ENCODE data around the gene ICOSLG.
"Not testable (repeated sequence)": the region's sequence is repeated elsewhere in the genome, so short reads cannot be mapped to it uniquely, and the experiment has no call there.

DNA sequence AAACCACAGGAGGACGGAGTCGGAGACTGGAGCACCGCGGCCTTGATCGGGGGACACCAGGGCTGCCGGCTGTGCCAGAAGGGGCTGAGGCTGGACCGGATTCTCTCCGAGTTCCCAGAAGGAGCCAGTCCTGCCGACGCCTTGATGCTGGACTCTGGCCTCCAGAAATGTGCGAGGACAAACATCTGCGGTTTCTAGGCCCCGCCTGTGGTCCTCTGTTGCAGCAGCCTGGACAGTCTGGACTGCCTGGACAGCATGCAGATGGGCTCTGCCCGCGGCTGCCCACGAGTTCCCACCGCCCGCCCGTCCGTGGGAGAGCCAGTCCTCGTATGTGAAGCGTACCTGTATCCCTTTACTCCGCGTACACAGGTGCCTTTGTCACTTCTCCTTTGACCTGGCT, 34.6 kb downstream of the ICOSLG start:
- TF ChIP-seq, protein P1, sequence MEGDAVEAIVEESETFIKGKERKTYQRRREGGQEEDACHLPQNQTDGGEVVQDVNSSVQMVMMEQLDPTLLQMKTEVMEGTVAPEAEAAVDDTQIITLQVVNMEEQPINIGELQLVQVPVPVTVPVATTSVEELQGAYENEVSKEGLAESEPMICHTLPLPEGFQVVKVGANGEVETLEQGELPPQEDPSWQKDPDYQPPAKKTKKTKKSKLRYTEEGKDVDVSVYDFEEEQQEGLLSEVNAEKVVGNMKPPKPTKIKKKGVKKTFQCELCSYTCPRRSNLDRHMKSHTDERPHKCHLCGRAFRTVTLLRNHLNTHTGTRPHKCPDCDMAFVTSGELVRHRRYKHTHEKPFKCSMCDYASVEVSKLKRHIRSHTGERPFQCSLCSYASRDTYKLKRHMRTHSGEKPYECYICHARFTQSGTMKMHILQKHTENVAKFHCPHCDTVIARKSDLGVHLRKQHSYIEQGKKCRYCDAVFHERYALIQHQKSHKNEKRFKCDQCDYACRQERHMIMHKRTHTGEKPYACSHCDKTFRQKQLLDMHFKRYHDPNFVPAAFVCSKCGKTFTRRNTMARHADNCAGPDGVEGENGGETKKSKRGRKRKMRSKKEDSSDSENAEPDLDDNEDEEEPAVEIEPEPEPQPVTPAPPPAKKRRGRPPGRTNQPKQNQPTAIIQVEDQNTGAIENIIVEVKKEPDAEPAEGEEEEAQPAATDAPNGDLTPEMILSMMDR (IDR thresholded peaks at IDR 0.05; ENCODE audit: low read length): not testable (repeated sequence)
- TF ChIP-seq EZH2phosphoT487 (IDR thresholded peaks at IDR 0.05; ENCODE audit: low read length): not testable (repeated sequence)

Data from MM.1S (cell line).